Choroid plexus epithelial cell (primary cell): ENCODE results near the gene PROK1.
A peak's percentile ranks its signal among the peaks of the same experiment; 100 is the strongest.
"Not testable (repeated sequence)": the region's sequence is repeated elsewhere in the genome, so short reads cannot be mapped to it uniquely, and the experiment has no call there.

Experiments used
- DNase-seq: peaks from one replicate; pipeline ENCODE4 v3.0.0-alpha.2; 2010; ENCODE audit warnings: low read depth
- H3K4me3 ChIP-seq: 2 replicates; pipeline ENCODE4 v1.5.1; 2011; ENCODE audit warnings: low read depth, mild to moderate bottlenecking, control low read depth, low read length, moderate library complexity
- CTCF ChIP-seq: conservative IDR thresholded peaks from 2 replicates; pipeline ENCODE4 v1.5.1; 2011; ENCODE audit warnings: low read depth, mild to moderate bottlenecking, control low read depth, inconsistent platforms, low read length, moderate library complexity

Gene PROK1

GRCh38 chr1:110434946-110435345 is 16.0 kb upstream of the PROK1 start:
- no peak for DNase-seq
- no peak overlapping the region for H3K4me3 ChIP-seq
- no peak for TF ChIP-seq CTCF

- TF ChIP-seq CTCF, result no peak
- no peak overlapping the region for H3K4me3 ChIP-seq
- DNase-seq, result no peak
Measured at GRCh38 chr1:110436635-110437034, 14.3 kb upstream of the PROK1 start.

GRCh38 chr1:110437645-110438299 is 13.2 kb upstream of the PROK1 start:
- not testable (repeated sequence) for DNase-seq, H3K4me3 ChIP-seq

GRCh38 chr1:110438893-110439292 is 12.1 kb upstream of the PROK1 start:
- no peak for DNase-seq
- H3K4me3 ChIP-seq, result no peak overlapping the region
- TF ChIP-seq CTCF, result no peak

GRCh38 chr1:110439873-110440272 is 11.1 kb upstream of the PROK1 start:
- not testable (repeated sequence) for DNase-seq, H3K4me3 ChIP-seq

- peak; percentile 58 for DNase-seq
- no peak overlapping the region for H3K4me3 ChIP-seq
- no peak for TF ChIP-seq CTCF
Measured at GRCh38 chr1:110440877-110441276, 10.1 kb upstream of the PROK1 start.

GRCh38 chr1:110441888-110442287 is 9.1 kb upstream of the PROK1 start:
- H3K4me3 ChIP-seq, result no peak overlapping the region
- no peak for DNase-seq
- TF ChIP-seq CTCF, result no peak

GRCh38 chr1:110443451-110443850 is 7.5 kb upstream of the PROK1 start:
- no peak overlapping the region for H3K4me3 ChIP-seq
- TF ChIP-seq CTCF, result no peak
- DNase-seq, result no peak
